Bronchial epithelial cell (primary cell): ENCODE results near the gene HAPLN2. TPM values are rescaled to one million over a fixed set of nuclear protein-coding genes. Genes with fewer than 3 reads are reported as not detected.

Experiments used
- DNase-seq: peaks from one replicate; pipeline ENCODE4 v3.0.0-alpha.2; 2010; ENCODE audit warnings: low read depth
- FAIRE-seq: peaks from 2 replicates; lab custom pipeline; 2011; peaks lifted over from hg19 to GRCh38; lab: Jason Lieb, UNC
- H3K27me3 ChIP-seq: 2 replicates; pipeline ENCODE4 v1.5.1; 2011; ENCODE audit warnings: low read length; ENCODE audit not compliant: control insufficient read depth, insufficient read depth
- H3K36me3 ChIP-seq: 2 replicates; pipeline ENCODE4 v1.5.1; 2011; ENCODE audit warnings: low read length; ENCODE audit not compliant: control insufficient read depth, insufficient read depth
- H3K4me3 ChIP-seq: 2 replicates; pipeline ENCODE4 v1.5.1; 2011; ENCODE audit warnings: mild to moderate bottlenecking, low read depth, low read length, control low read depth
- total RNA-seq: library from RNA; depleted of rRNA; stranded (reverse); fragments of >200 nt; gene quantifications from 2 replicates; pipeline ENCODE4 v1.2.1, GENCODE V29; 2014
- TF ChIP-seq, protein P1 (sequence below): IDR thresholded peaks from 2 replicates; pipeline ENCODE4 v1.5.1; 2011; ENCODE audit warnings: mild to moderate bottlenecking, moderate library complexity, low read length, control low read depth, inconsistent platforms; ENCODE audit not compliant: insufficient read depth, severe bottlenecking

Gene HAPLN2
- total RNA-seq, 1 donor from 2014 or later: under 0.01 TPM

DNA sequence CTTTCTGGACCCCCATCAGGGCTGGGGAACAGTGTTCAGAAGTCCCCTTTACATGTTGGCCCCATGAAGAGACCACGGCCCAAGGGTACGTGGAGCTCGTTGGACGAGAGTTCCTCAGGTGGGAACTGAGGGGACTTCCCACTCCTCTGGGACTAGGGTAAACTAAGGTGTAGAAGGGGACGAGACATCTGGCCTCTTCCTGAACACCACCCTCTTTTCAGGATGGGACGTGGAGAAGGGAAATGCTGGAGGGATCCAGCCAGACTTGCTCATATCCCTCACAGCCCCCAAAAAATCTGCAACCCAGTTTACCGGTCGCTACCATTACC is 25.6 kb upstream of the HAPLN2 start:
- FAIRE-seq (no peak), DNase-seq (no peak)
- TF ChIP-seq, protein P1, sequence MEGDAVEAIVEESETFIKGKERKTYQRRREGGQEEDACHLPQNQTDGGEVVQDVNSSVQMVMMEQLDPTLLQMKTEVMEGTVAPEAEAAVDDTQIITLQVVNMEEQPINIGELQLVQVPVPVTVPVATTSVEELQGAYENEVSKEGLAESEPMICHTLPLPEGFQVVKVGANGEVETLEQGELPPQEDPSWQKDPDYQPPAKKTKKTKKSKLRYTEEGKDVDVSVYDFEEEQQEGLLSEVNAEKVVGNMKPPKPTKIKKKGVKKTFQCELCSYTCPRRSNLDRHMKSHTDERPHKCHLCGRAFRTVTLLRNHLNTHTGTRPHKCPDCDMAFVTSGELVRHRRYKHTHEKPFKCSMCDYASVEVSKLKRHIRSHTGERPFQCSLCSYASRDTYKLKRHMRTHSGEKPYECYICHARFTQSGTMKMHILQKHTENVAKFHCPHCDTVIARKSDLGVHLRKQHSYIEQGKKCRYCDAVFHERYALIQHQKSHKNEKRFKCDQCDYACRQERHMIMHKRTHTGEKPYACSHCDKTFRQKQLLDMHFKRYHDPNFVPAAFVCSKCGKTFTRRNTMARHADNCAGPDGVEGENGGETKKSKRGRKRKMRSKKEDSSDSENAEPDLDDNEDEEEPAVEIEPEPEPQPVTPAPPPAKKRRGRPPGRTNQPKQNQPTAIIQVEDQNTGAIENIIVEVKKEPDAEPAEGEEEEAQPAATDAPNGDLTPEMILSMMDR: no peak
- H3K36me3 ChIP-seq: peaks cover 24% of the 10 kb centered on the region
- H3K27me3 ChIP-seq: no peaks in the 10 kb centered on the region
- H3K4me3 ChIP-seq: no peak overlapping the region

DNA sequence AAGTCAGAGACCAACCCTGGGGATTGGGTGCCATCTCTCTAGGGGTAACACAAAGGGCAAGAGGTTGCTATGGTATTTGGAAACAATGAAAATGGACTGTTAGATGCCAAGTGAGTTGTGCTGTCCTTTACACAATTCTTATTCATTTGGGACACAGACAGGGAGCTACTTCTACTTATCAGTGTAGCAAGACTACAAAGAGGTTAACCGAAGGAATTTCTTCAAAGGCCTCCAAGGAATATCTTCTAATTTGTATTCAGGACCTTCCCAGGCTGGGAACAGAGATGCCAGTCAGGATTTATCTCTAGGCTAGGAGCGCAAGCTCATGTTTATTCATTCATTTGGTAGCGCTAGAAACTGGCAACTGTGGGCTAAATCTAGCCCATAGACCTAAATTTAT is 25.0 kb upstream of the HAPLN2 start:
- TF ChIP-seq, protein P1: no peak
- H3K27me3 ChIP-seq: no peaks in the 10 kb centered on the region
- H3K36me3 ChIP-seq: peaks cover 24% of the 10 kb centered on the region
- H3K4me3 ChIP-seq: no peak overlapping the region
- DNase-seq (no peak), FAIRE-seq (no peak)

- no peak for DNase-seq
- no peaks in the 10 kb centered on the region for H3K27me3 ChIP-seq
- FAIRE-seq: no peak
- TF ChIP-seq, protein P1: no peak
- no peak overlapping the region for H3K4me3 ChIP-seq
- peaks cover 24% of the 10 kb centered on the region for H3K36me3 ChIP-seq
These were observed 24.2 kb upstream of the HAPLN2 start for GRCh38 chr1:156595016-156595415.

DNA sequence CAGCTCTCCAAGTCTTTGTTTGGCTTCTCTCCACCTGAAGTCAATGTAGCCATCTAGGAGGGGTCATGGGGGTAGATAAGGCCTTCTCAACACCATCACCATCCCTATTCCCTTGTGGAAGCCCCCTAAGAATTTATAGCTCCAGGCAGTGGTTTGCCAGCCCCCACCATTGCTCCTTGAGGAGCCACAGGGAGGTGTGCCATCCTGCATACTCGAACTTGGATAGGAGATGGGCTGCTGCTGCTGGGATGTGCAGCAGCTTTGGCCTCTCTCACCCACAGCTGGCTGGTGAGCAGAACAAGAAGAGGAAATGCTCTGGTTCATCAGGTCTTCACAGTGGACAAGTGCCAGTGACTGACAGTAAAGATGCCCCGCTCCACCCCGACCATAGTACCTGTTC is 22.8 kb upstream of the HAPLN2 start:
- FAIRE-seq: no peak
- DNase-seq: no peak
- H3K27me3 ChIP-seq: no peaks in the 10 kb centered on the region
- H3K36me3 ChIP-seq: peaks cover 24% of the 10 kb centered on the region
- no peak overlapping the region for H3K4me3 ChIP-seq
- TF ChIP-seq, protein P1: no peak

DNA sequence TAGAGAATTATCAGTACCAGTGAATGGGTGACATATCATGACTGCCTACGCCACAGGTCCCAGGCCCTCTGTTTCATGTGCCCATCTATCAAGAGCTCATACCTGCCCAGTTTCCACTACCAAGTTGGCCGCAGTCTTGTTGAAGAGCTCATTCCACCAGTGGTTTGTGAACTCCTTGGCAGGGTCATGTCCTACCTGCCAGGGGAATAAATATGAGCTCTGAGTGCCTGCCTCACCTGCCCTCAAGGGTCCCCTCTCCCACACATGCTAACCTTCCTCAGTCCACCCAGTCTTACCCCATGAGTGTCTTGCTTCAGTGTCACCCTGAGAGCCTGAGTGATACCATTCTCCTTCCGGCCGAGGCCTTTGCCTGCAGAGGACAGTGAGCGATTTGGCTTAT is 21.1 kb upstream of the HAPLN2 start:
- Histone ChIP-seq H3K4me3 (no peak overlapping the region), H3K27me3 (no peaks in the 10 kb centered on the region), H3K36me3 (peaks cover 23% of the 10 kb centered on the region)
- DNase-seq (no peak), FAIRE-seq (no peak)
- TF ChIP-seq, protein P1: no peak

- no peak for DNase-seq
- H3K27me3 ChIP-seq: no peaks in the 10 kb centered on the region
- no peak overlapping the region for H3K4me3 ChIP-seq
- peaks cover 21% of the 10 kb centered on the region for H3K36me3 ChIP-seq
- TF ChIP-seq, protein P1: no peak
- FAIRE-seq: no peak
These were observed 20.3 kb upstream of the HAPLN2 start for GRCh38 chr1:156598731-156599432.
